Adrenal gland (tissue), 12 donors: ENCODE results near the gene PTPRN2. TPM values are rescaled to one million over a fixed set of nuclear protein-coding genes. Genes with fewer than 3 reads are reported as not detected.

Experiments
- DNase-seq, 7 donors: peaks; one replicate each; pipeline ENCODE4 v3.0.0-alpha.2; 2019 to 2020
- H3K27ac ChIP-seq, 5 donors: fragments of 200-600 bp; sonication (generic) in 4 of 5; 1 replicate in 3 of 5; 2 replicates in 2 of 5; pipeline versions ENCODE4 v1.5.1 to v1.8.0; 2016 to 2020; ENCODE audit warnings: mild to moderate bottlenecking in 1 of 5
- H3K27me3 ChIP-seq: fragments of 200-600 bp; 2 replicates; pipeline ENCODE4 v1.8.0; 2021
- H3K36me3 ChIP-seq, 2 donors: fragments of 200-600 bp; replicated peaks in 1 of 2; 1 replicate in 1 of 2; 2 replicates in 1 of 2; pipeline versions ENCODE4 v1.5.1 to v1.8.0; 2018 to 2022
- H3K4me1 ChIP-seq, 2 donors: fragments of 200-600 bp; replicated peaks in 1 of 2; 1 replicate in 1 of 2; 2 replicates in 1 of 2; pipeline versions ENCODE4 v1.5.1 to v1.8.0; 2018 to 2021
- H3K4me3 ChIP-seq, 4 donors: fragments of 200-600 bp; sonication (generic) in 3 of 4; one replicate each; pipeline ENCODE4 v1.5.1; 2016 to 2018
- H3K9me3 ChIP-seq, 3 donors: fragments of 200-600 bp; sonication (generic) in 1 of 3; replicated peaks in 1 of 3; 1 replicate in 2 of 3; 2 replicates in 1 of 3; pipeline versions ENCODE4 v1.5.1 to v1.8.0; 2016 to 2021
- CTCF ChIP-seq, 6 experiments: fragments of 450-650 bp in 4 of 6; fragments of 200-600 bp in 2 of 6; sonication (generic) in 1 of 6; IDR thresholded peaks; 1 replicate in 5 of 6; 2 replicates in 1 of 6; pipeline versions ENCODE4 v1.5.1 to v1.8.0; 2016 to 2021; ENCODE audit warnings: antibody characterized with exemption in 6 of 6, mild to moderate bottlenecking in 2 of 6, moderate library complexity in 1 of 6
- POLR2A ChIP-seq, 2 donors: fragments of 450-650 bp; IDR thresholded peaks; one replicate each; pipeline ENCODE4 v1.6.1; 2017; ENCODE audit warnings: antibody characterized with exemption in 2 of 2, mild to moderate bottlenecking in 2 of 2, moderate library complexity in 1 of 2
- WGBS, 4 donors: extraction: QIAGEN DNeasy Blood & Tissue Kit in 2 of 4; methylation state at CpG; one replicate each; pipeline versions ENCODE4 v1.1.5 to v1.1.7; 2013 to 2017; 5-methylcytosine and 5-hydroxymethylcytosine counted together
- intact Hi-C, 2 donors: fragments of 100-400 bp; cut with DNase I; formaldehyde crosslinking; loops; one replicate each; pipeline versions ENCODE4 v1.14.1 to v1.15.0; 2022 to 2023
- polyA plus RNA-seq, 3 donors: library from polyadenylated mRNA; stranded (reverse); fragments of 200-250 nt in 2 of 3; fragments of 350-450 nt in 1 of 3; fragmentation: Illumina TruSeq in 1 of 3; extraction: RNeasy Lipid Tissue Mini Kit (QIAGEN cat#74804) in 1 of 3; gene quantifications; one replicate each; pipeline ENCODE4 v1.2.3, GENCODE V29; 2013 to 2014
- total RNA-seq, 9 donors: library from RNA; depleted of rRNA in 4 of 9; stranded (reverse); fragments of >200 nt in 4 of 9; fragments of 120-200 nt in 1 of 9; fragmentation: NEBNext Ultra II Directional in 1 of 9; extraction: Animal tissue kit (Norgen Biotek cat#: 25700) in 1 of 9; gene quantifications; one replicate each; pipeline versions ENCODE4 v1.1.0 to v1.2.4, GENCODE V29; 2013 to 2023
- donor health status: healthy with polysubstance abuse.
- donor health status: Bipolar disorder and iron deficiency.
- donor health status: DM: yes; HTN: yes; CAD: no.
- donor health status: DM: no; HTN: no; CAD: no.
- donor health status: DM: no; HTN: no; CAD: no.
- donor health status: DM: yes; HTN: yes; CAD: no.

PTPRN2 gene
- total and polyA plus RNA-seq, 12 donors = 2.2 to 16.2 (median 3.4) TPM

- peak in 1 of 7 donors; percentile 8 for DNase-seq
- H3K27ac ChIP-seq = no peak overlapping the region
- H3K4me3 ChIP-seq = no peak overlapping the region
- H3K36me3 ChIP-seq = no peaks in the 10 kb centered on the region
- H3K27me3 ChIP-seq = no peaks in the 10 kb centered on the region
- H3K4me1 ChIP-seq = no peaks in the 10 kb centered on the region
- intact Hi-C loops = no loop called here
- 83 to 89% (median 85%) methylated on average over 11 to 26 of the region's 26 CpGs for WGBS, 4 donors
- TF ChIP-seq CTCF (IDR thresholded peaks at IDR 0.05) (no peak), POLR2A (IDR thresholded peaks at IDR 0.05) (no peak)
- no peaks in the 10 kb centered on the region for H3K9me3 ChIP-seq
Observed at GRCh38 chr7:157658851-157659412, 928.7 kb downstream of the PTPRN2 start.

- H3K9me3 ChIP-seq = no peaks in the 10 kb centered on the region
- intact Hi-C loops = no loop called here
- WGBS, 4 donors = 81 to 86% (median 84%) methylated on average over 20 to 29 of the region's 29 CpGs
- no peaks in the 10 kb centered on the region for H3K27me3 ChIP-seq
- H3K4me3 ChIP-seq = no peak overlapping the region
- TF ChIP-seq CTCF (IDR thresholded peaks at IDR 0.05) = no peak
- no peak for TF ChIP-seq POLR2A (IDR thresholded peaks at IDR 0.05)
- no peaks in the 10 kb centered on the region for H3K36me3 ChIP-seq
- no peak for DNase-seq
- H3K4me1 ChIP-seq = no peaks in the 10 kb centered on the region
- H3K27ac ChIP-seq = no peak overlapping the region
Observed at GRCh38 chr7:157657741-157658740, 929.6 kb downstream of the PTPRN2 start.

DNA sequence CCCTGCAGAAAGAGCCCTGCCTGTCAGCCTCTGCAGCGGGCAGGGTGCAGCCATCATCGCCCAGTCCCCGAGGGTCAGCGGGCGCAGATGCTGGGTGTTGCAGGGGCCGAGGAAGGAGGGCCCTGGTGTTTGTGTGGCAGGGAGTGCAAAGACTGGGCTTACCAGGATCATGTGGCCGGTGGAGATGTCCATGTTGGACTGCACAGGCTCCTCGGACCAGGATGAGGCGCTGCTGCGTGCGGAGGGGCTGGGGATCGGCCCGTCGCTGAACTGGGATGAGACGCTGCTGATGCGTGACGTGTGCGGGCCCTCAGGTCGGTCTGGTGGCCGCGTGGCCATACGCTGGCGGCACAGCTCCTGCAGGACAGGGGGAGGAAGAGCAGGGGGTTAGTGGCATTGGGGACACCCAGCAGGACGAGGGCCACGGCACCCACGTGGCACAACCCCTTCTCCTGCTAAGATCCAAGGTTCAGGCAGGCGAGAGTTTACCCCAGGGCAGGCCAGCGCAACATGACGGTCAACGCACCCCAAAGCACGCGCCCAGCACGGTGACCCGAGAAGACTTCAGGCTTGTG lies 931.3 kb downstream of the PTPRN2 start:
- Histone ChIP-seq H3K4me1 (no peaks in the 10 kb centered on the region), H3K4me3 (no peak overlapping the region), H3K27me3 (no peaks in the 10 kb centered on the region), H3K9me3 (no peaks in the 10 kb centered on the region), H3K27ac (no peak overlapping the region), H3K36me3 (no peaks in the 10 kb centered on the region)
- TF ChIP-seq CTCF (IDR thresholded peaks at IDR 0.05) = no peak
- no peak for TF ChIP-seq POLR2A (IDR thresholded peaks at IDR 0.05)
- intact Hi-C loops = no loop called here
- DNase-seq = no peak
- WGBS, 4 donors = 93 to 95% (median 94%) methylated on average over 16 to 34 of the region's 34 CpGs

DNA sequence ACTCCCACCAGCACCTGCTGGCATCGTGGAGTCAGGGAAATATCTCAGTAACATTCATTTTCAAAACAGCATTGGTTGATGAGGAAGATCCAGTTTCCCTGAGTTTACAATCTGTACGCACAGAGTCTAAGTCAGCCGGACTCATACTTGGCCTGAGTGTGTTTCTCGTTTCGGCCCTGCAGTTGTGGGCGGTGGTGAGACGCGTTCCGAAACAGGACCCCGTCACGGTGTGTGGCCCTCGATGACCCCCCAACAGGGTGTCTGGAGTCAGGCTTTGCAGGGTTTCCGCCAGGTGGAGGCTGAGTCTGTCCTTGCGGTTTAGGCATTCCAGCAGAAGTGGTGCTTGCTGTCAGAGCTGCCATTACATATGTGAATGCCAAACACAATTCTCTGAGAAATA lies 933.3 kb downstream of the PTPRN2 start:
- intact Hi-C loops = no loop called here
- H3K4me1 ChIP-seq = no peaks in the 10 kb centered on the region
- no peak overlapping the region for H3K27ac ChIP-seq
- no peaks in the 10 kb centered on the region for H3K9me3 ChIP-seq
- no peaks in the 10 kb centered on the region for H3K36me3 ChIP-seq
- H3K4me3 ChIP-seq = no peak overlapping the region
- WGBS, 4 donors = 82 to 86% (median 85%) methylated on average over 14 of the region's 14 CpGs
- TF ChIP-seq CTCF (IDR thresholded peaks at IDR 0.05) (no peak), POLR2A (IDR thresholded peaks at IDR 0.05) (no peak)
- no peaks in the 10 kb centered on the region for H3K27me3 ChIP-seq
- no peak for DNase-seq
